Chondrocyte (in vitro differentiated cells): Measurements from ENCODE around the gene TUSC2. TPM values are rescaled to one million over a fixed set of nuclear protein-coding genes. Genes with fewer than 3 reads are reported as not detected.

Experiments
- DNase-seq: peaks from one replicate; pipeline ENCODE4 v3.0.0; 2021; ENCODE audit warnings: mixed read lengths, low spot score
- H3K27ac Mint-ChIP-seq: one replicate; pipeline ENCODE4 v1.8.0; 2021; ENCODE audit warnings: mild to moderate bottlenecking, moderate library complexity, mixed read lengths; ENCODE audit not compliant: unreplicated experiment
- H3K27me3 Mint-ChIP-seq: 2 replicates; pipeline ENCODE4 v1.8.0; 2021; ENCODE audit warnings: low read depth, mixed read lengths
- H3K36me3 Mint-ChIP-seq: 2 replicates; pipeline ENCODE4 v1.8.0; 2021; ENCODE audit warnings: low read depth, mixed read lengths
- H3K4me1 Mint-ChIP-seq: 2 replicates; pipeline ENCODE4 v1.8.0; 2021; ENCODE audit warnings: low read depth, mild to moderate bottlenecking, mixed read lengths
- H3K4me3 Mint-ChIP-seq: one replicate; pipeline ENCODE4 v1.8.0; 2021; ENCODE audit warnings: mild to moderate bottlenecking, moderate library complexity, mixed read lengths; ENCODE audit not compliant: unreplicated experiment
- H3K9me3 Mint-ChIP-seq: 2 replicates; pipeline ENCODE4 v1.8.0; 2021; ENCODE audit warnings: low read depth, mixed read lengths
- total RNA-seq: library from RNA; stranded (reverse); gene quantifications from 3 replicates; pipeline ENCODE4 v1.2.1, GENCODE V29; 2021
- TF ChIP-seq, protein P1 (sequence below): fragments of 200-600 bp; sonication (generic); IDR thresholded peaks from 2 replicates; pipeline ENCODE4 v1.5.0; 2021; ENCODE audit warnings: antibody characterized with exemption, mild to moderate bottlenecking, moderate library complexity

Gene TUSC2
- total RNA-seq, 1 donor from 2014 or later: 15.3 TPM

DNA sequence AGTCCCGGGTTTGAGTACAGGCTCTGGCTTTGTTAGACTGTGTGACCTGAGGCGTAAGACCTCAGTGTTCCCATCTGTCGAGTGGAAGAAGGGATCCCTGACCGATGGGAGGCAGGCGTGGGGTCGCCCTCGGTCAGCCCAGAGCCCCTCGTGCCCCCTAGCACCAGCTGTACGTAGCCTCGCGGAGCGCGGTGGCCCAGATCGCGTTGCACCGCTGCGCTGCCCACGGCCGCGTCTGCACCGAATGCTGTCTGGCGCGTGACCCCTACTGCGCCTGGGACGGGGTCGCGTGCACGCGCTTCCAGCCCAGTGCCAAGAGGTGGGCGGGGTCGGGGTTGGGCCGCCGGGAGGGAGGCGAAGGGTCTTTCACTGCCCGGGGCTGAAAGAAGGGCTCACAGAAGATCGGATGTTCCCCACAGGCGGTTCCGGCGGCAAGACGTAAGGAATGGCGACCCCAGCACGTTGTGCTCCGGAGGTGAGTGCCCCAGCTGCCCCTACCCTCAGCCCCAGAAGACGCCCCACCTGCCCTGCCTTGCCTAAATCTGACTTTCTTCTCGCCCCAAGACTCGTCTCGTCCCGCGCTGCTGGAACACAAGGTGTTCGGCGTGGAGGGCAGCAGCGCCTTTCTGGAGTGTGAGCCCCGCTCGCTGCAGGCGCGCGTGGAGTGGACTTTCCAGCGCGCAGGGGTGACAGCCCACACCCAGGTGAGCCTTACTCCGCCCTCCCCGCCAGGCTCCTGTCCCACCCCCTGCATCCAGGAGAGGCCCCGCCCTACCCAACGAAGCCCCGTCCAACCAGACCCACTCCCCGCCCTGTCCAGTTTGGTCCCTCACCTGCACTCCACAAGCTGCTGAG lies 52.7 kb downstream of the TUSC2 start:
- DNase-seq: no peak
- Mint-ChIP-seq H3K36me3 (no peaks in the 10 kb centered on the region), H3K27me3 (peaks cover 11% of the 10 kb centered on the region), H3K9me3 (no peaks in the 10 kb centered on the region), H3K4me1 (peaks cover 10% of the 10 kb centered on the region), H3K4me3 (no peak overlapping the region), H3K27ac (no peak overlapping the region)
- TF ChIP-seq, protein P1, sequence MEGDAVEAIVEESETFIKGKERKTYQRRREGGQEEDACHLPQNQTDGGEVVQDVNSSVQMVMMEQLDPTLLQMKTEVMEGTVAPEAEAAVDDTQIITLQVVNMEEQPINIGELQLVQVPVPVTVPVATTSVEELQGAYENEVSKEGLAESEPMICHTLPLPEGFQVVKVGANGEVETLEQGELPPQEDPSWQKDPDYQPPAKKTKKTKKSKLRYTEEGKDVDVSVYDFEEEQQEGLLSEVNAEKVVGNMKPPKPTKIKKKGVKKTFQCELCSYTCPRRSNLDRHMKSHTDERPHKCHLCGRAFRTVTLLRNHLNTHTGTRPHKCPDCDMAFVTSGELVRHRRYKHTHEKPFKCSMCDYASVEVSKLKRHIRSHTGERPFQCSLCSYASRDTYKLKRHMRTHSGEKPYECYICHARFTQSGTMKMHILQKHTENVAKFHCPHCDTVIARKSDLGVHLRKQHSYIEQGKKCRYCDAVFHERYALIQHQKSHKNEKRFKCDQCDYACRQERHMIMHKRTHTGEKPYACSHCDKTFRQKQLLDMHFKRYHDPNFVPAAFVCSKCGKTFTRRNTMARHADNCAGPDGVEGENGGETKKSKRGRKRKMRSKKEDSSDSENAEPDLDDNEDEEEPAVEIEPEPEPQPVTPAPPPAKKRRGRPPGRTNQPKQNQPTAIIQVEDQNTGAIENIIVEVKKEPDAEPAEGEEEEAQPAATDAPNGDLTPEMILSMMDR: no peak

Other genes starting within 250 kb of the TUSC2 start
- gene RBM5, start 239.3 kb downstream of the TUSC2 start, total RNA-seq: 119 to 147 TPM (median 127 TPM) in 3 replicates
- gene SEMA3F, start 172.9 kb downstream of the TUSC2 start, total RNA-seq: 18.7 to 37.5 TPM (median 36.7 TPM) in 3 replicates
- gene GNAT1, start 136.6 kb downstream of the TUSC2 start, total RNA-seq: not detected in 3 replicates
- 1.00 to 1.9 TPM (median 1.2 TPM) in 3 replicates for gene SLC38A3, start 123.0 kb downstream of the TUSC2 start, total RNA-seq
- 388 to 444 TPM (median 443 TPM) in 3 replicates for gene GNAI2, start 92.0 kb downstream of the TUSC2 start, total RNA-seq
- gene SEMA3B, start 59.1 kb downstream of the TUSC2 start, total RNA-seq: 9.6 to 16.4 TPM (median 14.9 TPM) in 3 replicates
- gene LSMEM2, start 49.1 kb downstream of the TUSC2 start, total RNA-seq: not detected in 3 replicates
- 38.9 to 54.4 TPM (median 44.0 TPM) in 3 replicates for gene IFRD2, start 35.8 kb downstream of the TUSC2 start, total RNA-seq
- gene HYAL3, start 28.8 kb downstream of the TUSC2 start, total RNA-seq: 5.3 to 6.9 TPM (median 5.4 TPM) in 3 replicates
- gene NAA80, start 28.8 kb downstream of the TUSC2 start, total RNA-seq: 10.9 to 16.0 TPM (median 12.9 TPM) in 3 replicates
- 0.22 to 0.65 TPM (median 0.26 TPM) in 3 replicates for gene HYAL1, start 24.6 kb downstream of the TUSC2 start, total RNA-seq
- gene HYAL2, start 5.5 kb downstream of the TUSC2 start, total RNA-seq: 31.3 to 37.0 TPM (median 36.8 TPM) in 3 replicates
- 17.3 to 22.4 TPM (median 21.8 TPM) in 3 replicates for gene RASSF1, start 12.6 kb upstream of the TUSC2 start, total RNA-seq
- gene ZMYND10, start 17.5 kb upstream of the TUSC2 start, total RNA-seq: 0.41 to 2.0 TPM (median 1.1 TPM) in 3 replicates
- gene NPRL2, start 22.6 kb upstream of the TUSC2 start, total RNA-seq: 19.8 to 26.9 TPM (median 21.7 TPM) in 3 replicates
- 18.2 to 29.4 TPM (median 19.5 TPM) in 3 replicates for gene CYB561D2, start 22.6 kb upstream of the TUSC2 start, total RNA-seq
- 45.8 to 51.8 TPM (median 50.4 TPM) in 3 replicates for gene TMEM115, start 31.3 kb upstream of the TUSC2 start, total RNA-seq
- 0.34 to 0.46 TPM (median 0.40 TPM) in 3 replicates for gene CACNA2D2, start 175.4 kb upstream of the TUSC2 start, total RNA-seq
- 3.2 to 5.8 TPM (median 4.4 TPM) in 3 replicates for gene C3orf18, start 239.5 kb upstream of the TUSC2 start, total RNA-seq
- gene HEMK1, start 241.3 kb upstream of the TUSC2 start, total RNA-seq: 15.1 to 20.1 TPM (median 15.2 TPM) in 3 replicates